Fibroblast of skin of abdomen (primary cell): ENCODE measurements around the gene MT3.
"Not testable (repeated sequence)": the region's sequence is repeated elsewhere in the genome, so short reads cannot be mapped to it uniquely, and the experiment has no call there.

ENCODE experiments used
- DNase-seq: peaks from one replicate; pipeline ENCODE4 v3.0.0-alpha.2; 2013

MT3 gene

DNA sequence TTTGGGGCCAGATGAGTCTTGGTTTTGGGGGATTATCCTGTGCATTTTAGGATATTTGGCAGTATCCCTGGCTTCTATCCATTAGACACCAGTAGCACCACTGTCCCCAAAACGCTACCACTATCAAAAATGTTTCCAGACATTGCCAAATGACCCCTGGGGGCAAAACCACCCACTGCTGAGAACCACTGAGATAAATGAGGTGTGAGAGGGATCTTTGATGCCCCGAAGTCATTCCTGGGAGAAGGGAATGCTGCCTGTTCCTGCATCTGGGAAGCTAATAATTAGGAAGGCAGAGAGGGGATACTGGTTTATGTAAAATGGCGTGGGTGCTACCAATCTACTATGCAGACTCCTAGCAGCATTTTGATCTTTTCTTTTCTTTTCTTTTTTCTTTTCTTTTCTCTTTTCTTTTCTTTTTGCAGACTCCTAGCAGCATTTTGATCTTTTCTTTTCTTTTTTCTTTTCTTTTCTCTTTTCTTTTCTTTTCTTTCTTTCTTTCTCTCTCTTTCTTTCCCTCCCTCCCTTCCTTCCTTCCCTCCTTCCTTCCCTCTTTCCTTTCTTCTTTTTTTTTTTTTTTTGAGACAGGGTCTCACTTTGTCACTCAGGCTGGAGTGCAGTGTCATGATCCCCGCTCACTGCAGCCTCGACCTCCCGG is 8.8 kb upstream of the MT3 start:
- DNase-seq, result no peak

DNA sequence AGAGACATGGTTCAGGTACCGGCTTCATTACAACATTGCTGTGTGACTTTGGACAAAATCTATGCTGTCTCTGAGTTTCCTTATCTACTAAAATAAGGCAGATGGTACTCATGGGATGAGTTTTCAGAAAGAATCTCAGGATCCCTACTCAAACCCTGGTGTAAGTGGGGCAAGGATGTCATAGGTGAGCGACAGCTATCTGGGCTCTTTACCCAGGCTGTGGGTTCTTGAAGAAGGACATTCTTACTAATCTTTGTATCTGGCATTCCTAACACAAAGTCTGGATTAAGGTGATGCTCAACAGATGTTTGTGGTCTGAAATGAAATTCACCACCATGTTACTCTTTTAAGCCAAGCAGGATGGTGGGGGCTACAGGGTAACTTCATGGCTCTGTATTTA is 6.4 kb upstream of the MT3 start:
- not testable (repeated sequence) for DNase-seq

DNA sequence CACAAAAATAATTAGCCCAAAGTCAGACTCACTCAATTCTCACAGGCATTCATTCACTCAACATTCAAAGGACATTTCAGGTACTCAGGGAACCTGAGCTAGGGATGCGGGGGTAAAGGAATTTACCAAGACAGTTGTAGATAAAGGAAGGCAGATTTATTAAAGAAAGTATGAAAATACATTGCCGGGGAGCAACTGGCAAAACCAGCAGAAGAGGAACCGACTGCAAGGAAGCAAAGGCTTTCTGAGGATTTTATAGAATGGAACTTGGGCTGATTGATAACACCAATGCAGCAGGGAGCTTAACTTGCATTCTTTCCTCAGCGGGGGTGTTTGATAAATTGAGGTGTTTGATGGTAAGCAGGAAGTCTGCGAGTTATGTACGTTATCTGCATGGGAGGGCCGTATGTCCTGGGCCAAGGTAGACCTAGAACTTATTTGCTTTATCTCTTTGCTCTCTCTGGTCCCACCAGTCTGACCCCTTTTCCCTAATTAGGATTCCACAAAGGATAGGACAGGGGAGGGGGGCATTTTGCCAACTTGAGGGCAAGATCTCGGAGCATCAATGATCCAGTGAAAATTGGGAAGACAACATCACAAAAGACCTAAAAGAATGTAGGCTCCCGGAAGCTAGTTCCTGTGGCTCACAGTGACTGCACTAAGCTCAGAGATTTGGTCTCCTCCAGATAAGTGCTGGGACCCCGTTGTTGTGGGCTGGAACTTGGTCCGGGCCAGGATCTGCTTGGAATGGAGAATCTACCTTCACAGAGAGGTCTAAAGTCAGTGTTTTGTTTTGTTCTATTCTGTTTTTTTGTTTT is 5.8 kb upstream of the MT3 start:
- DNase-seq, result no peak

DNA sequence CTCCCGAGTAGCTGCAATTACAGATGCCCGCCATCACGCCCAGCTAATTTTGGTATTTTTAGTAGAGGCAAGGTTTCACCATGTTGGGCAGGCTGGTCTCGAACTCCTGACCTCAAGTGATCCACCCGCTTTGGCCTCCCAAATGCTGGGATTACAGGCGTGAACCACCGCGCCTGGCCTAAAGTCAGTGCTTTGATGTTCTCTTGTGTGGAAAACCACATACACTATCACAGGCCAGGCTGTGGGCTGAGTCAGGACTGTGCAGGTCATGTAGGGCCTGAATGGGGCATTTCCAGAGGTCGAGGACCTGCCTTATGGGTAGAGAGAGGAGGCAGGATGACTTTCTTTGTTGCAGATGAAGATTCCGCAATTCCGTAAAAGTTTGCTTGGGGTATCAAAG is 5.1 kb upstream of the MT3 start:
- DNase-seq, result no peak

DNA sequence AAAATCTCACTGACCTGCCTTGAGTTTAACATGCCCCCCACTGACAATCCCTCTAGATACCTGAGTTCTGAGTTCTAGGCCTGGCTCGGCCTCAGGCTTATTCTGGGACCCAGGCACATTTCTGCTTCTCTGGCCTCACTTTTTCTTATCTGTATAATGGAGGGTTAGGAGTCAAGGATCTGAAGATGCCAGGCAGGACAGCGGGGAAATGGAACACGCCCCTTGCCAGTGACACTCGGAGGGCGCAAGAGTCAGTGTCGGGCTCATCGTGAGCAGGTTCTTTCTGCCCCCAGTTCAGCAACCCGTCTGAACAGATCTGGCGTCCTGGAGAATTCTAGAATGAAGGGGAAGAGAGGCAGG is 567 bp upstream of the MT3 start:
- DNase-seq, result no peak

DNA sequence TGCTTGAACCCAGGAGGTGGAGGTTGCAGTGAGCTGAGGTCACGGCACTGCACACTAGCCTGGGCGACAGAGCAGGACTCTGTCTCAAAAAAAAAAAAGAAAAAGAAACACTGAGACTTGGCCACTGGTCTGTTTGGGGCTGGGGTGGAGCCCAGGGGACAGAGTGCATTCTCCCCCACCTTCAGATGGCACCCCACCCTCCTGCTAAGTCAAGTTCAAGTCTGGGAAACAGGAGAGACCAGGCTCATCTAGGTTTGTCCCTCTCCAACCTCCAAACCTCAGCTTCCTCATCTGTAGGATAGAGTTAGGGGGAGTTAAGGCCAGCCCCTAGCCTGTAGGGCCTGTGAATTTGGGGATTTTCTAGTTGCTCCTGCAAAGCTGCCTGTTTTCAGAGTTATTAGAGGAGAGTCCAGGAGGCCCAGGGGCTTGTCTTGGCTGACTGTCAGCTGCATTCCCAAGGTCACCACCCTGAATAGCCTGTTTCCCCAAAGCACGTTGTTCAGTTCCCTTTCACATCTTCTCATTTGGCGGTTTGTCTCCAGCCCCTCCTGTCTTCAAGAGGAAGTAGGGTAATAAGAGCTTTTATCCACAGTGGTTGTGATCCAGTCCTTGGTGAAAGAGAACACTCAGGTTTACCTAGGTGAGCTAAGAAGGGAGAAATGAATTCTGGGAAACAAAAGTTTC is 2.2 kb downstream of the MT3 start:
- no peak for DNase-seq

DNA sequence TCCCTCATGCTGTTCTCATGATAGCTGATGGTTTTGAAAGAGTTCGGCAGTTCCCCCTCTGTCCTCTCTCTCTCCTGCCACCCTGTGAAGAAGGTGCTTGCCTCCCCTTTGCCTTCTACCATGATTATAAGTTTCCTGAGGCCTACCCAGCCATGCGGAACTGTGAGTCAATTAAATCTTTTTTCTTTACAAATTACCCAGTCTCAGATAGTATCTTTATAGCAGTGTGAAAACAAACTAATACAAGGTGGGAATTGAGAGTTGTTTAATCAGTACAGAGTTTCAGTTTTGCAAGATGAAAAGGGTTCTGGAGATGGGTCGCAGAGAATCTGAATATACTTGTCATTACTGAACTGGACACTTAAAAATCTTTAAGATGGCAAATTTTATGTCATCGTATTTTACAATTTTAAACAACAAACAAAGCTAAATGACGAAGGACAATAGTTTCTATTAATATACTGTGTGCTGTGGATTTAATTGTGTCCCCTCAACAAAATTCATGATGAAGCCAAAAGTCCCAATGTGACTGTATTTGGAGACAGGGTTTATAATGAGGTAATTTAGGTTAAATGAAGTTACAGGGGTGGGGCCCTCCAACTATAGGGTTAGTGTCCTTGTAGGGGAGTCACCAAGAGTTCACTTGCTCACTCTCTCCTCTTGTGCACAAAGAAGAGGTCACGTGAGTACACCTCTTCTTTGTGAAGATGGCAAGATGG is 4.4 kb downstream of the MT3 start:
- DNase-seq, result no peak

DNA sequence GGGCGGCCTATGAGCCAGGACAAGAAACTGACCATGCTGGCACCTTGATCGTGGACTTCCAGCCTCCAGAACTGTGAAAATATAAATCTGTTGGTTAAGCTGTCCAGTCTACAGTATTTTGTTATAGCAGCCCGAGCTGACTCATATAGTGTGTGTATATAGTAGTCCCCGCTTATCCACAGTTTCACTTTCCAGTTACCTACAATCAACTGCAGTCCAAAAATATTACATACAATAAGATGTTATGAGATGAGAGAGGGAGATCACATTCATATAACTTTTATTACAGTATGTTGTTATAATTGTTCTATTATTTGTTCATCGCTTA is 4.9 kb downstream of the MT3 start:
- no peak for DNase-seq

DNA sequence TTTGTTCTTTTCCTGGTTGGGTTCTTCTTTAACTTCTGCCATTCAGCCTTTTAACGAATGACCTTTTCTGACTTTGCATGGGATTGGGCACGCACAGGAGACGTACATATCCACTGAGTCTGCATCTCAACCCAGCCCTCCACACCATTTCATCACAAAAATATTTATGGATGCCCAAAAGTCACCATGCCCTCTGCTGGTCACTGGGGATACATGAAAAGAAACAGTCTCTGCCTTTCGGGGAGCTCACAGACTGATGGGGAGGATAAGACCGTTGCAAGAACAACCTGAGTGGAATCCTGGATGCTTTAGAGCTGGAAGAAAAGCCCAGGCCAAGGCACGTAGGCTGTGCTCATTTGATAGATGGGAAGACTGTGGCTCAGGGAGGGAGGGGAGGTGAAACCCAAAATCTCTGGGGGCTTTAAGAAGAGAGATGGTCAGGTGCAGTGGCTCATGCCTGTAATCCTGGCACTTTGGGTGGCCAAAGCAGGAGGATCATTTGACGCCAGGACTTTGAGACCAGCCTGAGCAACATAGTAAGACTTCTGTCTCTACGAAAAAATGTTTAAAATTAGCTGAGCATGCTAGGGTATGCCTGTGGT is 11.2 kb downstream of the MT3 start:
- DNase-seq, result peak; percentile 61

DNA sequence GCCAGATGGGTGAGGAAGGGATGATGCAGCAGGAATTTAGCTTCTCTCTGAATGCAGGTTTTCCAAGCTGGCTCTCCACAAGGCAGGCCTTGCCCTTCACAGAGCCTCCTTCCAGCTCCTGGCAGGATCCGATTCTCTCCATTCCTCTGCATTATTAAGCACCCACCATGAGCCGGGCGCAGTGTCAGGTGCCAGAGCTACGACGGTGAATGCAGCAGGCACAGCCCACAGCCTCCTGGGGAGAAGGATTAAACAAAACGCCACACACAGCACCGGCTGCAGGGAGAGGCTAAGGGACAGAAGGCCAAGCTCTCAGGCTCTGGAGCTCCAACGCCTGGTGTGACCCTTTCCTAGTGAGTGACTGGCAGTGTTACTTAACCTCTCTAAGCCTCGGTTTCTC is 12.0 kb downstream of the MT3 start:
- no peak for DNase-seq

DNA sequence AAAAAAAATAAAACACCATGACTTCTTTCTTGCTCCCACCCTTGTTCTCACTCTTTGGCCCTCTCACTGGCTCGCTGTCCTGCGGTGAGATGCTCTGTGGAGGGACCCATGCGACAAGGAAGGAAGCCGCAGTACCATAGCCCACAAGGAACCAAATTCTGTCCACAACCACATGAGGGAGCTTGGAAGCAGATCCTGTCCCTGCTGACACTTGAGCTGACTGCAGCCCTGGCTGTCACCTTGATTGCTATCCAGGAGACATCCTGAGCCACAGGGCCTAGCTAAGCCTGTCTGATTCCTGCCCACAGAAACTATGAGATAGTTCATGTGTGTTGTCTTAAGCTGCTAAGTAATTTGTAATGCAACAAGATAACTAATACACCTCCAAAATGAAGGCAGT is 14.3 kb downstream of the MT3 start:
- no peak for DNase-seq

DNA sequence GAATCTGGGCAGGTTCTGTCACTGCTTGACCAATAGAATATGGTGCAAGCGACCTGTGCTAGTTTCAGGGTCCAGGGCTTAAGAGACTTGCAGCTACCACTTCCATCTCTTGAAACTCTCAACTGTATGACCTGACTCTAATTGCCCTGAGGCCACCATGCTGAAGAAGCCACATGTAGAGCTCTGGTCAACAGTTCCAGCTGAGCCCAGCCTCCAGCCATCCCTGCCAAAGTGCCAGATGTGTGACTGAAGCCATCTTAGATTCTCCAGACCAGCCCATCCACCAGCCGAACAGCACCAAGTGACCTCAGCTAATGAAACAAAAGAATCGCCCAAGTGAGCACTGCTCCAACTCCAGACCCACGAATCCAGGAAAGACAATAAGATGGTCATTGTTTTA is 15.6 kb downstream of the MT3 start:
- no peak for DNase-seq

DNA sequence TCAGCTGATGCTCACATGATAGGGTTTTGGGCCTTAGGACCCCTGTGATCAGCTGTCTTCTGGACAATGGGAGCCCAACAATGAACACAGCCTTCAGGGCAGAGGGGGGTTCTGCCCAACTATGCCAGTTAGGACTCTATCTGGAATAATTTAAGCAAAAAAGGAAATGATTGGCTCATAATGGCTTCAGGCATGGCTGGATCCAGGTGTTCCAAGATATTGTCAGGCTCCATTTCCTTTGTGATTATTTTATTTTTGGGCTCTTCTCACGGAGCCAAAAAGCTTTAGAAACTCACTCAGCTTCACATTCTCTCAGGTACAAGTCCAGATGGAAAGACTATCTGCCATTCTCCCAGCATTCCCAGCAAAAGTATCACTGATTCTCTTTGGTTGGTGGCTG is 16.1 kb downstream of the MT3 start:
- no peak for DNase-seq

DNA sequence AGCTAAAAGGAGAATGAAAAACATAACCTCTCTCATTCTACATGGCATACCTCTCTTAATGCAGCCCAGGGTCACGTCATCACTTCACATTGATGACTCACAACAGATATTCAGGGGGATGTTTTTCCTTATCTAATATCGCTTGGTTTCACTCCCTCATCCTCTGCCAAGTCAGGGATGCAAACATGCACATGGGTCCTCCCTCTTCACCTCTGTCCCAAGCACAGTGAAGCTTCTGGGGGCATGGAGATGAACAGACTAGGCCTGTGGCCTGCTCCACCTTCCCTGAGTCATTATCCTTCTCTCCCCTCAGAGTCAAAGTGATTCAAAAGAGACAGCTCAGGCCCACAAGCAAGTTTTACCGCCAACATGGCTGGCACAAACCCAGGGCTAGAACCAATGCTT is 16.7 kb downstream of the MT3 start:
- DNase-seq, result peak; percentile 76

DNA sequence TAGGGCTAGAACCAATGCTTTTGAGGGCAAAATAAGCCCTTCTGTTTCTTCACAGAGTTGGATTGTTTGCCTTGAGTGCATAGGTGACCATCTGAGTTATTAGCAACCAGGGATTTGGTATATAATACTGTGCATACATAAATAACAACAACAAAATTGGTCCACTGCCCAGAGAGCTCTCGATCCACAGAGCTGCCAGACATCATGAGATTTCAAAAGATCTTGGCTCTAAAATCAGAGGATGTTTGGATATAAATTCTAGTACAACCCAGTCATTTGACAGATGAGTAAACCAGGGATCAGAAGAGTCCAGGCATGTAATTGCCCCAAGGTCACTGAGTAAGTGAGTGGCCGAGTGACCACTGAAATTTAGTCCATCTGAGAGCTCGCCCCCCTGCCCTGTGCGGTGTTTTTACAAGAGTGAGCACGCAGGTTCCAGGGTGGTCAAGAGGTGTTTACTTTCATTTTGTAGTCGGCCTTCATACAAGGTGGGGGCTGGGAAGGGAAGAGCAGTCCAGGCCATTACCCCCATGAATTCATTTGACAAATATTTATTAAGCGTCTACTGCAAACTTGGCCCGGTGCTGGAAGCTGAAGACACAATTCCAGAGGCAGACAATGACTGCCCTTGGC is 17.3 kb downstream of the MT3 start:
- DNase-seq, result no peak

DNA sequence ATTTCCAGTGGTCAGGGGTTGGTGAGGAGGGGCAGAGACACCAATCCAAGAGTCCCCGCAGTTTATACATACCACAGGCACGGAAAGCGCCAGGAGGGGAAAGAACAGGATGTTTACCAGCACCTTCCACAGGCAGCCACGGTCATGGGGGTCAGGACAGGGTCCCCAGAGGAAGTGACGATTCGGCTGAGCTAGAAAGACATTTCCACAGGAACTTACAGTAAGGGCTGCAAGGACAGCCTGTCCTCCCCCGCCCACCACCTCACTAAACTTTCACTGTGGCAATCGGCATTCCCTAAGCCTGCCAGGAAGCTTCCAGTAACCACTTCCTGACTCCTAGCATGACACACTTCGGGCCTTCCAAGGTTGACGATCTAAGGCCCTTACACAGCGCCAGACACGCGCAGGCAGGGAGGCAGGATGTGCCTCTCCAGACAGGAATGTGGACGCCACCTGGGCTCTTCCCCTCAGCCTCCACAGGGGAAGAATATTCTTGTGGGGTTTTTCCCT is 17.8 kb downstream of the MT3 start:
- peak; percentile 99 for DNase-seq

DNA sequence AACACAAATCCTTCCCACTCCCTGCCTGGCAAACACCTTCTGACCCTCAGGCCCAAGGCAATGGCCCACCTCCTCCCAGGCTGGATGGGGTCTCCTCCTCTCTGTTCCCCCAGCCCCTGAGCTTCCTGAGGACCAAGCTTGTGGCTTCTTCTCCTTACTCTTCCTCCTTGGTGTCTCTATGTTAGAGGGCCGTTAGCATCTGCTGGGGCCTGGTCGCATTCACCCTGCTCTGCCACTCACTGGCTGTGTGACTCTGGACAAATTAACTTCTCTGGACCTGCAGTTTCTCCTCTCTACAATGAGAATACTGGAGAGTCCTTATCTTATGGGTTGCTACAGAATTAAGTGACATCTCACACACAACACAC is 18.3 kb downstream of the MT3 start:
- no peak for DNase-seq

DNA sequence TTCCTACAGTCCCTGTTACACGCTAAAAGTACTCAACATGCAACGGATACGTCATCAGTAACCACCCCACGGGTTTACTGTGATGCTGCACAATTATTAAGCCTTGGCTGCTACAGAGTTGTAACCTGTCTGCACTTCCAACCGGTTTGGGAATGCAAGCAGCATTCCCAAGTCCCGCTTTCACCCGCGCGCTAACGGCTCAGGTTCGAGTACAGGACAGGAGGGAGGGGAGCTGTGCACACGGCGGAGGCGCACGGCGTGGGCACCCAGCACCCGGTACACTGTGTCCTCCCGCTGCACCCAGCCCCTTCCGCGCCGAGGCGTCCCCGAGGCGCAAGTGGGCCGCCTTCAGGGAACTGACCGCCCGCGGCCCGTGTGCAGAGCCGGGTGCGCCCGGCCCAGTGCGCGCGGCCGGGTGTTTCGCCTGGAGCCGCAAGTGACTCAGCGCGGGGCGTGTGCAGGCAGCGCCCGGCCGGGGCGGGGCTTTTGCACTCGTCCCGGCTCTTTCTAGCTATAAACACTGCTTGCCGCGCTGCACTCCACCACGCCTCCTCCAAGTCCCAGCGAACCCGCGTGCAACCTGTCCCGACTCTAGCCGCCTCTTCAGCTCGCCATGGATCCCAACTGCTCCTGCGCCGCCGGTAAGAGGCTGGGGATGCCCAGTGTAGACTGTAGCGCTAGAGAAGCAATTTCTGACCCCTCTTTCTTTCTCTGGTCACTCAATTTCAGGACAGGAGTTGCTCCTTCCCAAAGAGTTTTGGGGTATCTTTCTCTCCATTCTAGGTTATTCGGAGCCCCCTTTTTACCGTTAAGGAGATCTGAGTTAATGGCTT is 18.9 kb downstream of the MT3 start, which contains the start of gene MT2A:
TSS of gene MT2A (plus strand) at position 542 of the 833 bp plus-strand sequence. CDS start at position 614, 72 bp downstream.
- peak; percentile 97 for DNase-seq

DNA sequence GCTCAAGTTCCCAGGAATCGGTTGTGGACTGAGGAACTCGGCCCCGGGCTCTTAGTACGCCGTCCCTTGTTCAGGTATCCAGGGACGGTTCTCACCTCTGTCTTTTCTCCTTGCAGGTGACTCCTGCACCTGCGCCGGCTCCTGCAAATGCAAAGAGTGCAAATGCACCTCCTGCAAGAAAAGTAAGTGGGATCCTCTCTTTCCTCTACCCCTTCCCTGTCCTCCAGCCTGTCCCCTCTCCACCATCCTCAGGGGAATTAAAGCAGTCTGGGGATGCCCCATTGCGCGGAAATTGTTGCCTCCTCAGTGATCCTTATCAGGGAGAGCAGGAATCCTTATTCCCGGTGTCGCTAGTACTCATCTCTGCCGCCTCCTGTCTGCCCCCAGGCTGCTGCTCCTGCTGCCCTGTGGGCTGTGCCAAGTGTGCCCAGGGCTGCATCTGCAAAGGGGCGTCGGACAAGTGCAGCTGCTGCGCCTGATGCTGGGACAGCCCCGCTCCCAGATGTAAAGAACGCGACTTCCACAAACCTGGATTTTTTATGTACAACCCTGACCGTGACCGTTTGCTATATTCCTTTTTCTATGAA is 19.6 kb downstream of the MT3 start:
- DNase-seq, result no peak

DNA sequence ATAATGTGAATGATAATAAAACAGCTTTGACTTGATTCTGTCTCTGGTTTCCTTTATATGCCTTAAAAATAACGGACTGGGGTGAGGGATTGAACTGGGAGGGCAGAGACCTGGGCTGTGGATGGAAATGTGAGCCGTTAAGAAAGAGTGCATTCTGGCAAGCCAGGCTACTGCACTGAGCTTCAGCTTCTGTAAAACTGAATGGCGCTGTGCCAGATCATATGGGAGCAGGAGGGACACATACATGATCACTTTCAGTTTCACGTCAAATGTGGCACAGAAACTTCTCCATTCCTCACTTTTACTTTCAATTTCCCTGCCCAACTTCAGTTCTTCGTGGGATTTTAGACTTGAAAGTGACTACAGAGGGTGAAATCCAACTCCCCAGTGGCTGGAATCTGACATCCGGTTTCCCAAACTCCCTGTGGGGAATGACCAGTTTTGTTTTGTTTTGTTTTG is 20.2 kb downstream of the MT3 start:
- peak; percentile 79 for DNase-seq
